ENCODE measurements around the gene ARHGAP15.

Gene ARHGAP15

GRCh38 chr2:143717536-143718168 is 588.4 kb downstream of the ARHGAP15 start:
- DNase-seq (ENCODE audit: low read depth in 3 of 3) = no peak

GRCh38 chr2:143718745-143719144 is 589.5 kb downstream of the ARHGAP15 start:
- no peak for DNase-seq (ENCODE audit: low read depth in 3 of 3)

GRCh38 chr2:143719406-143719805 is 590.2 kb downstream of the ARHGAP15 start:
- DNase-seq (ENCODE audit: low read depth in 3 of 3) = no peak

GRCh38 chr2:143720095-143720664 is 591.0 kb downstream of the ARHGAP15 start:
- no peak for DNase-seq (ENCODE audit: low read depth in 3 of 3)

GRCh38 chr2:143725400-143725799 is 596.2 kb downstream of the ARHGAP15 start:
- no peak for DNase-seq (ENCODE audit: low read depth in 3 of 3)

GRCh38 chr2:143726151-143726845 is 597.1 kb downstream of the ARHGAP15 start:
- DNase-seq (ENCODE audit: low read depth in 3 of 3) = no peak

- no peak for DNase-seq (ENCODE audit: low read depth in 3 of 3)
Observed at GRCh38 chr2:143728498-143728897, 599.3 kb downstream of the ARHGAP15 start.

- DNase-seq (ENCODE audit: low read depth in 3 of 3) = no peak
Observed at GRCh38 chr2:143729296-143729814, 600.1 kb downstream of the ARHGAP15 start.

- DNase-seq (ENCODE audit: low read depth in 3 of 3) = peak in 2 of 3 experiments; percentile 1 to 4
Observed at GRCh38 chr2:143730155-143730952, 601.1 kb downstream of the ARHGAP15 start.

- DNase-seq (ENCODE audit: low read depth in 3 of 3) = no peak
Observed at GRCh38 chr2:143730953-143731260, 601.7 kb downstream of the ARHGAP15 start.

- no peak for DNase-seq (ENCODE audit: low read depth in 3 of 3)
Observed at GRCh38 chr2:143732076-143732475, 602.9 kb downstream of the ARHGAP15 start.

- DNase-seq (ENCODE audit: low read depth in 3 of 3) = no peak
Observed at GRCh38 chr2:143732871-143733270, 603.7 kb downstream of the ARHGAP15 start.

- DNase-seq (ENCODE audit: low read depth in 3 of 3) = no peak
Observed at GRCh38 chr2:143734507-143734906, 605.3 kb downstream of the ARHGAP15 start.

GRCh38 chr2:143736904-143737303 is 607.7 kb downstream of the ARHGAP15 start:
- no peak for DNase-seq (ENCODE audit: low read depth in 3 of 3)

- DNase-seq (ENCODE audit: low read depth in 3 of 3) = no peak
Observed at GRCh38 chr2:143740431-143740830, 611.2 kb downstream of the ARHGAP15 start.

- DNase-seq (ENCODE audit: low read depth in 3 of 3) = no peak
Observed at GRCh38 chr2:143741205-143741604, 612.0 kb downstream of the ARHGAP15 start.

GRCh38 chr2:143742581-143742980 is 613.4 kb downstream of the ARHGAP15 start:
- DNase-seq (ENCODE audit: low read depth in 3 of 3) = no peak

- no peak for DNase-seq (ENCODE audit: low read depth in 3 of 3)
Observed at GRCh38 chr2:143744114-143744513, 614.9 kb downstream of the ARHGAP15 start.

GRCh38 chr2:143745060-143745459 is 615.8 kb downstream of the ARHGAP15 start:
- no peak for DNase-seq (ENCODE audit: low read depth in 3 of 3)

GRCh38 chr2:143754742-143755141 is 625.5 kb downstream of the ARHGAP15 start:
- no peak for DNase-seq (ENCODE audit: low read depth in 3 of 3)

GRCh38 chr2:143758629-143759330 is 629.6 kb downstream of the ARHGAP15 start:
- no peak for DNase-seq (ENCODE audit: low read depth in 3 of 3)

- no peak for DNase-seq (ENCODE audit: low read depth in 3 of 3)
Observed at GRCh38 chr2:143759455-143759854, 630.2 kb downstream of the ARHGAP15 start.
